Hematopoietic multipotent progenitor cell treated with erythropoietin and hydrocortisone succinate and interleukin-3 and kit ligand, for 4 days (in vitro differentiated cells): ENCODE data around the gene ST3GAL2.

ENCODE experiments used
- DNase-seq: peaks from one replicate; pipeline ENCODE4 v3.0.0-alpha.2; 2015

The ST3GAL2 gene

DNA sequence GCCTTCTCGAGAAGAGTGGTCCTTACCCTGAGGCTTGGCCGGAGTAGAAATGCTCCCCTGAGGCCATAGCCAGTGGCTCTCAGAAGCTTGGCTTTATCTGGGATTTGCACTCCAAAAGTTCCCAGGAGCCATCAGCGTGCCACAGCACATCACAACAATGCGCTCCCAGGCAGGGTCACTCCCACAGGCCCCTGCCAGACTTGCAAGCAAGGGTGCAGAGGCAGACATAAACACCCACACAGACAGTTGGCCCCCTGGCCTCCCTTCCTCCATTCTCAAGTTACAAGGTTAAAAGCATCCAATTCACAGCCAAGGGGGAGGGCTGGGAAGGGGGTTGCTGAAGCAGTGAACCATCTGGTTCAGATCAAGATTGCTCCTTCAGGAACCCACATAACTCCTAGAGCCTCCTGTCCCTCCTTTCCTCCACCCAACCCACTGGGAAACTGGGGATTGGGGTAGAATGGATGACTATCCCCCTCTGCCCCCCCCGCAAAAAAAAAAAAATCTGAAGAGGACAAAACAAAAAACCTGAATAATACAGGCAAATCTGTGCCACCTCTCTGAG, 1.8 kb downstream of the ST3GAL2 start:
- no peak for DNase-seq

DNA sequence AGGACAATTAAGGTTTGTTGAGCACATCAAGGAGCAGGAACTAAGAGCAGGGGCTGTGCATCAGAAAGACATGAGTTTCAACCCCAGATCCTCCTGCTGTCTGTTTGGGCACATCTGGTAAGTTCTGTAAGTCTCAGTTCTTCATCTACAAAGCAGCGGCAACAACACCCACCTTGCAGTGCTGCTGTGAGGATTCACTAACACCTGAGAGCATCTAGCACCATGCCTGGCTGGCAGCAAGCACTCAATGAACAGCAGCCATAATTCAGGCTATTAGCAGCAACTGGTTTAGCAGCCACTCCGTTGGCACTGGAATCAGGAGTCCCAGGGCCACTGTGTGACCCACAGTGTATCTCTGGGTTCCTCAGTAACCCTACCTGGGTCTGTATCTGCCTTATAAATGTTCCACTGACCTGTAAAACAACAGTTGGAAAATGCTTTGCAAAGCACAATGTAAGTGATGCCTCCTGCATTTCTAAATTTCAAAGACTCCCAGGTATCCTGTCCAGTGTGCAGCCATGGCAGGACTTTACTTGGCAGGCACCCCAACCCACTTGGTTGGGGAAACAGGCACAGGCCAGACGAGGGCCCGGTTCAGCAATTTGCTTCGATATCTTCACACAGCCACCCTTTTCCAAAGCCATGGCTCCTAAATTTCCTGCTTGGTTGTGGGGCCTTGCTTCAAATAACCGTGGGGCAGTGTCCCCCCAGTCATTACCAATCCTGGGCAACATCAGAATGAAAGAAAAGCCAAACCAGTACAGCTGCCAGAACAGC, 4.2 kb downstream of the ST3GAL2 start:
- DNase-seq = no peak

DNA sequence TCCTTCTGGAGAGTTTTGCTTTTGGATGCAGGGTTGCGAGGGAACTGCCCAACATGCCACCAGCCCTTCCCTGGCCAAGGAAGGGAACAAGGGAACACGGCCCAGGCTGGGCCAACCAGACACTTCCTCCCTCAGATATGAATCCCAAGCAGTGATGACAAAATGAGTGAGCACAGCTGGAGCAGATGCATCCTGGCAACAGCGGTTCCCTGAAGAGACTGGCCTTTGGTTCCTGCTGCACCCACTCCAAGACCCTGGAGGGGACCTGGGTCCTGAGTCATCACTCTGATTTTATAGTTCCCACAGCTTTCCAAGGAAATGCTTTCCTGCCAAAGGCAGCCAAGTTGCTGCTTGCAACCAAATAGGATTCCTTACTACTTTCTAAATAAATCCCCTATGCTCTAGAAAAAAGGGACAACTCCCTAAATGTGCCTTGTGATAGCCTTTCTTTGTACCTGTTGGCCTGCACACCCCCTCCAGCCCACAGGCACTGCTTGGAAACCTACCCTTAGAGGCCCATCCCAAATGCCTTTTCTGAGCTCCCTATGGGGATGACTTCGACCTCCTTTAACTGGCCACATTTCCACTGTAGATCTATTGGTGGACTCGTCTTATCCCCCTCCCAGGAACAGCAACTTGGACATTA, 5.3 kb downstream of the ST3GAL2 start:
- DNase-seq = peak; percentile 46

DNA sequence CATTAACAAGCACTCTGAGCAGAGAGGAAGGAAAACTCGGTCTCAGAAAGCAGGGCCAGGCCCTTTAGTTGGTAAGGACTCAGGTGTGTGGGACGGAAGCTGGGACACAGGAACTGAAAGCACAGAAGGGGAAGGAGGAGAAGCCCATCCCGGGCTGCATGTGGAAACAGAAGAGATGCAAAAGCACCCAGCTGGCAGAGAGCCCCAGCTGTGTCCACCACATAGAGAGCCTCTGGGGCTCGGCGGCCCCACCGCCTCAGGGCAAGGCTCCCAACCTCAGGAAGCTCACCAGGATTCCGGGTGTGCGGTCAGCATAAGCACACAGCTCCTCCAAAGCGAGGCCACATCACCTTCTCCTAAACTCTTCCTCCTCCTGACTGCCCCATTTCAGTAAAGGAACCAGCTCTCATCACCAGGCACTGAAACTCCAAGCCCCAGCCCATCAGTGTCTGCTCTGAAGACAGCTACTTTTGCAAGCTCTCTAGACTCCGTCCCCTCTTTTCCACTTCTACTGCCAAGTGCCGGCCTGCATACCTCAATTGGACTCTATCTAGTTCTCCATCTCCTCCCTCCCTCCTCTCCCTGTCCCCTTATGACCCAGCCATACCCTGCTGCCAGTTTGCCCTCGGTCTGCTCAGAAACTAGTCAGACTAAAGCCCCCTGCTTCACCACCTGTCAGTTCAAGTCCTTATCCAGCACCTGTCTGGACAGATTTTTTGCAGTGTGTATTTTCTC, 6.0 kb downstream of the ST3GAL2 start:
- peak; percentile 59 for DNase-seq

DNA sequence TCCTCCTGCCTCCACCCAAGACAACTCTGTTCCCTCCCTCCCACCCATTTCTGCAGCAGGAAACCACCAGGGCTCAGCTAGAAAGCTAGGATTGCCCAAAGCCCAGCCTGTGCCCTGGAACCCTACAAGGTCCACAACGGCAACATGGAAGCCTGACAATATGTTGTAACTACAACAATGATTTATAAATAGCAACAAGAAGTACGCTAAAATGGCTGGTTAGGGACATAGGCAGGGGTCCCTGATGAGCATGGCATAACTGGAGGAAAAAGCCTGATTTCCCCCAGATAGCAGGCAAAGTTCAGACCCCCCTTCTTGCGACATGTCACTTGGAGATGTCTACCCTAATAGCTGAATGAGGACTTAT, 6.6 kb downstream of the ST3GAL2 start:
- DNase-seq = peak; percentile 44

DNA sequence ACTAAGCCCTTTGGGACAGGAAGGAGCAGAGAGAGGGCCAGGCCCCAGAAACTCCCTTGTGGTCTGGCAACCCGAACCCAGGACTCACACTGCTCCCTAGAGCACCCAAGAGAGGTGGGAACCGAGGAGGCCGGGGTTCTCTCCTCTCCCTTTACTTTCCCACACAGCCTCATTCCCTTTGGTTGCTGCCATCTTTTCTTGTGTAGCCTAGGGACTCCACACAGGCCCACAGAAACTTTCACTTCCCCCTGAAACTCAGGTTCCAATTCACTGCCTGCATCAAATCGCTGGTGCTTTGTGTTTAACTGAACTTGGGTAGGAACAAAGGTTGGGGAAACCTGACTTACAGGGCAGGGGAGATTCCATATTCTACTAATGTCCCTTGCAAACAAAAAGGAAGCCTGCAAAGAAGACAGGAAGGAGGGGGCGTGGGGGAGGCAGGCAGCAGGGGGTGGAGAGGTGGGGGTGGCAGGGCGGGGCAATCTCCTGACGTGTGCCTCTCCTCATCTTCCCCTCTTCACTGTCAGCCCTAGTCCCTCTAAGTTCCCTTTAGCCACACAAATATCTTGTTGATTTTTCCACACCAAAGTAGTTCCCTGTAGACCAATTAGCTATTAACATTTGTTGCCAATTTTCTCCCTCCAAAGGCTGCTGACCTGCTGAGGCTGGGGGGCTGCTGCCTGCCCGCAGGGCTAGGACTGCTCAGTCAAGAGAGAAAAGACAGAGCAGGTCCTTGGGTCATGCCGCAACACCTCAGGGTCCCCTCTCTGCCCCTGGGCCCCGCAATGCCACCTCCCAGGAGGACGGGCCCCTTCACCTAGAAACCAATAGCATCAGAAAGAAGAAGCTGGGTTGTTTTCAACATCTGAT, 8.0 kb downstream of the ST3GAL2 start:
- DNase-seq = peak; percentile 92

DNA sequence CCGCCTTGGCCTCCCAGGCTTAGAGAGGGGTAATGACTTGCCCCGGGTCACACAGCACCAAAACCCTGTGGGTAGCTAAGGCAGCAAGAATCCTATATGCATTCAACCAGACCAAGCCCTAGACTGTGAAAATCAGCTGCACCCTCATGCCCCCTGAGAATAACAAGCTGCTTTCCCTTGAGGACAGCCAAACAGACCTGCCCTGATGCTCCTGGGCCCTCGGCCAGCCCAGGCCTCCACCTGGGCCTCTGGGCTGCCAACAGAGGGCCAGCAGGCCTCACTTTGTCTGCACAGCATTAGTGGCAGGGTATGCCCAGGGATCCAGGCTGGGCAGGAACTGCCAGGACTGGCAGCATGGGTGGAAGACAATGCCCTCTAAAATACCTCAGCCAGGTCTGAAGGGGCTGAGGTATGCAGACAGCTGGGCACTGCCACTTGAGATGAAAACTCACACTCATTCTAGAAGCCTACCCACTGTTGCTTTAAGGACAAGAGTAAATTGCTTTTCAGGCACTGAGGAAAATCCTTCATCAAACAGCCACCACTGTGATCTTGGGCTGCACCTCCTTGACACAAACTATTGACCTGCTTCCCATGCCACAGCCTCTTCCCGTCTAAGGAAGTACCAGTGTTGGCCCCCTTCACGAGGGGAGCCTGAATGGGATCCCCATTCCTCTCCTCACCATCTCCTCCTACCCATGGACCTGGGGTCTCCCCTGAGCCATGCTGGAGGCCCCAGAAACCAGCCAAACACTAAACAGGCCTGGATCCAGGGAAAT, 8.8 kb downstream of the ST3GAL2 start:
- DNase-seq = no peak

DNA sequence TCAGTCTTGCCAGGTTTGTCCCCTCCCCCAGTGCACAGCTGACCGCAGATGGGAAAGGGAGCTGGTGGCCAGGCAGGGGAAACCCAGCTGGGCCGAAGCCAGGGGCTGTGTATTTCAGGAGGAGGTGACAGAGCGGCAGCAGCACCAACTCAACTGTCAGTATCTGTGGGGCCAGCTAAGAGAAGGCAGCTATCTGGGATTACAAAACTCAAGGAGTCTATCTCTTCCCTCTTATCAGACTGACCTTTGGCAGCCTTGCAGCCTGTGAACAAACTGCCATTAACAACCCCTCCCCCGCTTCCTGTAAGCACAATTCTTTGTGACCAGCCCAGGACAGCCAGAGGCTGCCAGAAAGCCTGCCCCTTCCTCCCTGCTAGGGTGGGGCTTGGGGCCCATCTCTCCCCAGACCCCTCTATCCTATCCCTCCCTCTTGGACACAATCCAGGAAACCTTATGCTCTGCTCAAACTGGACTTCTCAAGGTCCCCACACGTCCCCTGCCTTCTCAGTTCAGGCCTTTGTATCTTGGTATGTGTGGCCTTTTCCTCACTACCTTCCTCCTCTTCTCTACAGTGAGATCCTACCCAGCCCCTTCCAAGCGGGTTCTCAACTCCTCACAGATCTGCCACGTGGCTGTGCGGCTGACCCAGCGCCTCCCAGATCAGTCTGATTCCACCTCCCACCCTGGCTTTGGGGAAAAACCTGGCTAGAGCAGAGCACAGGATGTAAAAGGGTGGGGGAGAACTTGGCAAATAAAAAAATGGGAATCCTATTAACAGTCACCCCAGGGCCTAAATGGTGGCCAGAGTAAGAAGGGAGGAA, 10.5 kb downstream of the ST3GAL2 start:
- DNase-seq = peak; percentile 99

DNA sequence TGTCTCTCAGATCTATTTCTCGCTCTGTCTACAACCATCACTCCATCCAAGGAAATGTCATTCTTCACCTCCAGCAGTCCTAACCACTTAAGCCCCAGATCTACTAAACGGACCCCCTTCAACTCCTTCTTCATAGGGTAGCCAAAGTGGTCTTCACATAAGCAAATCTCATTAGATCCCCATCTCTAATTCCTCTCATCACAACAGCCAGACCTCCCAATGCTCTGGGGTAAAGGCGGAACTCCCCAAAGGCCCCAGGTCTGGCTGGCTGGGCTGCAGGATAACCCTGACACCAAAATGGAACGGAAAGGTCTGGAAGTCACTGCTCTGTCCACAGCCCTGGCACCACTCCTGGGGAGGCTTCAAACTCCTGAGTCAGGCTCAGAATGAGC, 11.1 kb downstream of the ST3GAL2 start:
- DNase-seq = no peak

DNA sequence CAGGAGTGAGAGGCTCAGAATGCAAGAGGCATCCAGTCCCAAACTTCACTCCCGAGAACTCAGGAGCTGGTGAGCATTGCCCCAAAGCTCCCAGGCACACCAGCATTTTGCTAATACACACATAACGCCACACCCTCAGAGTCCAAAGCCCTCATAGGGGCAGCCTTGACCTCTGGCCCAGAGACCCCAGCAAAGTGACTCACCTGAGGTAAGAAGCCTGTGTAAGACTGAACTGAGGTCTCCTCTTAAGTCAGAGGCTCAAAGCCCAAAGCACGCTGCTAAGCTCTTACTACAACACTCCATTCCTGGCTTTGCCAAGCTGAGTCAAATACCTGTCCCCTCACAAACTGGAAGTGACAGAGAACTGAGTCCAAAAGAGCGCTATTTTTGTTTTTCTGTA, 16.4 kb downstream of the ST3GAL2 start:
- DNase-seq = no peak

DNA sequence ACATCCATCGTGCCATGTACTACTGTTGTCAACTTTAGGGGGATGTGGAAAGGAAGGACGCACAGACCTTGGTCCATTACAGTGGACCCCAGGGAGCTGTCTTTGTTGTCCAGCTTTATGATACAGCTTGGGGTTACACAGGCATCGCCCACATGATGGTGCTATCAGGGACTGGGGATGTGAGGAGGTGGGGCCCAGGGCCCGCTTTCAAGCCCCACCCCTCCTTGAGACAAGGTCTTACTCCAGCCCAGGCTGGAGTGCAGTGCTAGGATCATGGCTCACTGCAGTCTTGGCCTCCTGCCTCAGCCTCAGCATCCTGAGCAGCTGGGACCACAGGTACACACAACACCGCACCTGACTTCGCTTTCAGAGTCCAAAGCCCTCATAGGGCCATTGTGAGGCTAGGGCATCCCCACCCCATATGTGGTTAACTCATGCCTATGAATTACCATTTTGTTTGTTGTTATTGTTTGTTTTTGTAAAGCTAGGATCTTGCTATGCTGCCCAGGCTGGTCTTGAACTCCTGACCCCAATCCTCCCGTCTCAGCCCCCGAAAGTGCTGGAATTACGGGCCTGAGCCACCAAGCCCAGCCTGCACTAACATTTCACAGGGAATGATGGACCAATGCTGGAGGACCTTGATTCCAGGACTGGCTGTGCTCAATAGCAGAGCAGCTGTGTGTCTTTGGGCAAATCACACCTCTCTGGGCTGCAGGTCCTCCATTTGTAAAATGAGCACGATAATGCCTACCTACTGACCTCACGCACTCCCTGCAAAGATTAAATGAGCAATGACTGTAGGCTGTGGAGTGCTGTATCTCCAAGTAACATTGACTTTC, 17.2 kb downstream of the ST3GAL2 start:
- peak; percentile 70 for DNase-seq

DNA sequence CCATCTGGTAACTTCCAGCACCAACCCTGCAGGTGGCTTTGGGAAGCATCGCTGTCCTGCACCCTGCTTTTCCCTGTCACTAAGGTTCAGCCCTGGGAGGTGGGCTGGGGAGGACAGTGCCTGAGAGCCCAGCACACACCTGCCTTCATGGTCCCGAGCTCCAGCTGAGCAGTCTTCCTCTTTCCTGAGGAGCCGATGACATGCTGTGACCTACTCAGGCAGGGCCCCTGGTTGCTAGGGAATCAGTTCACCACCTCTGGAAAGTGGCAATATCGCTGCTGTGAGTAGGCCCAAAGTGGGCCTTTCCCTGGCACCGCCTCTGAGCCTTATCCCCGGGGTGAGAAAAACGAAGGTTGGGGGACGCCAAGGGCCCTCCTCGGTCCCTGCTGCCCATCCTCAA, 17.9 kb downstream of the ST3GAL2 start:
- no peak for DNase-seq

DNA sequence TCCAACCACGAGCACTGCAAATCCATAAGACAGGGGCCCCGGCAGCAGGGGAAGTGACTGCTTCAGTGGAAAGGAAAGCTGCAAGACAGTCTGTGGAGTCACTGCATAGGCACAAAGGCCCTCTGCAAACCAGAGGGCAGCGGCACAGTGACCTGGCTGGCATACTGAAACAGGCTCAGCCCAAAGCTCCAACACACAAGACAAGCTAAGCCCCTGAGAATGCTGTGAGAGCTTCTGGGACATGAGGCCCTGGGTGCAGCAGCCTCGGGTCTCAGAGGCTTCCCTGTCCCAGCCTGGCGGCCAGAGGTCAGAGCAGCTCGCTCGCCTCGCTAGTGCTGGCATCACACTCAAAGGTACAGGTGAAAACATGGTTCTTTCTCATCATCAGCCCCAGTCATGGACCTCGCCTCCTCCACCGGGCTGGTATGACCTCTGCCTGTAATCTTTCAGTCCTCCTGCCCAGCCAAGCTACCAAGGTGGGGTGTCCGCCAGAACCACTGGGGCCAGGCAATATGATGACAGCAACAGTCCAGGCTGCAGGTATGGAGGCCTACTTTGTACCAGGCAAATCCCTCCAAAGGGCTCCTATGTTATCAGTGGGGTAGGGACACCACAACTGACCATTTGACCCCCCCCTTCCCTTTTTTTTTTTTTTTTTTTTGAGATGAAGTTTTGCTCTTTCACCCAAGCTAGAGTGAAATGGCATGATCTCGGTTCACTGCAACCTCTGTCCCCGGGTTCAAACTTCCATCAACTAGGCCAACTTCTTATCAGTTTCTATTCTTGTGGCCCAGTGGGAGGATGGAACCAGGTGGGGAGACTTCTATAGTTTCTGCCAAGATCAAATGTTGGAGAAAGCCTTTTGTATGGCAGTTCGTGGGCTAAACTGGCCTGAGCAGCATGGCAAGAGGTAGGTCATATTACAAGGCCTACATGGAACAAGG, 19.2 kb downstream of the ST3GAL2 start:
- DNase-seq = peak; percentile 35

DNA sequence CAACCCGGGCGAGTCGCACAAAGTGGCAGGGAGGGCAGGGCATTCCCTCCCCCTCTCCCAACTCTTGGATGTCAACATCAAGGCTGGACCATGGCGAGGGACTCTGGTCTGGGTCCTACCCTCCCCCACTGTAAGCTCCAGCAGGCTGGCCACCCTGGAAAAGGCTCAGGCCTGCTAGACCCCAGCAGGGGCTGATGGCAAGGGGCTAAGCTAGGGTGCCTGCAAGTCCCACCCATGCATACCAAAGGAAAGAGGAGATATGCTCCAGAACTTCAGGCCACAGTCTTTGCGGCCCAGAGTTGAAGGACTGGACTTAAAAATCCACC, 19.9 kb downstream of the ST3GAL2 start:
- DNase-seq = no peak

DNA sequence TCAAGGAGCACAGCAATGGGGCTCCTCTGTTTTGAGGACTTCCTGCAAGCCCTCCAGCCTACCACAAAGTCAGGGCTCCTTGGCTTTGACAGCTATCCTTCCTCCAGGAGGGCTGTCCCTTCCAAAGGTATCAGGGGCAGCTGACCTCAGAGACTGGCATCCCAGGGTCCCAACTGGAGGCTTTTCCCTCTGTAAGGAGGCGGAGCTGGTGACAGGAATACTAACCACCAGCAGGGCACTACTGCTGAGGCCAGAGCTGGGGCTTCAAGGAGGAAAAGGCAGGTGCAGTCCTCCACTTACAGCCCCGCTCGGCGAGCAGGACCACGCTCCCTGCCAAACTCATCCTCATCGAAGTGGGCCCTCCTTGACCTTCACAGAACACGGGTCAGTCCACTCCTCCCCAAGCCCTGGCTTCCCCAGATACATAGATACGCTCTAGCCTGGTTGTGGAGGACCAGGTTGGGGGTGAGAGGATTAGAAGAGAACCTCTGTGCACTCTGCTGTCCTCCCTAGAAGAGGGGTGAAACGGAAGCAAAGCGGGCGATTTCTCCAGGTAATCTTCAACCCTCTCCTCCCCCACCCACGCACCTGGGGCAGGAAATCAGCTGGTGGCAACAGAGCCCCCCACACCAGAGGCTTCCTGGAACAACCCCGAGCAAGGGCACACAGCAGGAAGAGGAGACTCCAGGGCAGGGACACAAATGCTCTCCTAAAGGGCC, 20.5 kb downstream of the ST3GAL2 start:
- no peak for DNase-seq

DNA sequence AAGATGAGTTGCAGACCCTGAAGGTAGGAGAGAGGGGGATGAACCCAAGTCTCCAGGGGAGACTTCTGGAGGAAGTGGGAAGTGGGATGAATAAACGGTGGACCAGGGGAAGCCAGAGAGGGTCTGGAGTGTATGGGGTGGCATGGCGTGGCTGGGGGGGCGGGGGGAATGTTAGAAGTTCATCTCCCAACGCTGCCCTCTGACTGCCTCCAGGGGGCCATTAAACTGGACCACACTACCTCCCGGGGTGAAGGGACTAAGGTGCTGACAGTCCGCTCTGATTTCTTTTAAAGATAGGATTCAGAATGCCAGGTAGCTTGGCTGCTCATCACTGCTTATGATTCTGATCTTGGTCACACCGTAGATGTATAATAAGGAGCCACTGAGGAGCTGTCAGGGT, 21.2 kb downstream of the ST3GAL2 start:
- no peak for DNase-seq

DNA sequence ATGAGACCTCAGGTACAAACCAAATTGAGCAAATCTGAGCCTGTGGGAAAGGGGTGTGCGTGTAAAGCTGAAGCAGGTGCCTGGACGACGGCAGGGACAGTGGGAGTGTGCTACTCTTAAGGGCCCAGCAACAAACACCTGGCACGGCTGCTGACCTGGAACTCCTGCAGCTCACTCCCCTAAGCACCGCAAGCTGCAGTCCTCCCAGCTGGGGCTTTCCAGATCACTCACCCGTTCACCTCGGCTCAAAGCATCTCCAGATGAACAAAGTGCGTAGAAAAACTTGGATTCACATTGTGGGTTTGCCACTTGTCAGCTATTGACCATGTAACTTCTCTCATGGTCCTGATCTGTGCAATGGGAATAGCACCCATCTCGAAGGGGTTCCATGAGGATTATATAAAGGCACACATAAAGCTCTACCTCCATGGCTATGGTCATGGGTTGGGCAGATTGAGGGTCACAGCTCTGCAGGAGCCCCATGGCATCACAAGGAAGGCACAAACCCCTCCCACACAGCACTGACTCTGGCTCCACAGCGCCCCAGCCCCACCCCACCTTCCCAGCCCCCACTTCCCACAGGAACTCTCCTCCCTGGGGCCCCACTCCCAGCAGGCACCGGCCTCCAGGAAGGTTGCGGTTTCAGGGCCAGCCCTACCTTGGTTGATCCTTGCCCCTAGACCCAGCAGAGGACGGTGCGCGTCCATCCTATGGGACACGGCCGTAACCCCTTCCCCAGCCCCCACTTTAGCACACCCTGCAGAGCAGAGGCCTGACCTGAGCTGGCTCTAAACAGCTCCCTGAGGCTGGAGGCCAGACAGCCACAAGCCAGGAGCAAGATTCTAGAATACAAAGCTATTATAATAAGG, 21.9 kb downstream of the ST3GAL2 start:
- no peak for DNase-seq
